Panc1 (cell line): ENCODE results near the gene SZT2. TPM values are rescaled to one million over a fixed set of nuclear protein-coding genes. Genes with fewer than 3 reads are reported as not detected.
A peak's percentile ranks its signal among the peaks of the same experiment; 100 is the strongest.

Experiments used
- ATAC-seq: fragments of 200-7000 bp; cut with Tn5 transposase; 2 replicates; pipeline ENCODE4 v1.9.1; 2020; ENCODE audit warnings: mild to moderate bottlenecking, moderate library complexity
- BruUV-seq: library from RNA; stranded (reverse); fragments of 400-500 nt; replicated peaks from 2 replicates; lab custom pipeline; 2021; lab: Mats Ljungman, UMichigan
- CTCF ChIA-PET: fragments of 300-600 bp; sonication (Branson Sonifier 250); formaldehyde crosslinking; loops from one replicate; lab custom pipeline; 2022; ENCODE audit warnings: antibody characterized with exemption; lab: Charles Lee
- POLR2A ChIA-PET: fragments of 300-600 bp; sonication (Branson Sonifier 250); formaldehyde crosslinking; loops from one replicate; lab custom pipeline; 2022; ENCODE audit warnings: antibody characterized with exemption; lab: Charles Lee
- DNase-seq: peaks from one replicate; pipeline ENCODE4 v3.0.0-alpha.2; 2010; ENCODE audit warnings: low read depth, low spot score
- H3K27ac ChIP-seq: 2 replicates; pipeline ENCODE4 v1.5.1; 2011; ENCODE audit warnings: mild to moderate bottlenecking, low read length, inconsistent platforms
- H3K27me3 ChIP-seq: fragments of 200-500 bp; sonication (Bioruptor generic); 2 replicates; pipeline ENCODE4 v1.6.0; 2014; ENCODE audit warnings: low read length, inconsistent platforms; ENCODE audit not compliant: control insufficient read depth, insufficient read depth
- H3K36me3 ChIP-seq: fragments of 200-500 bp; sonication (Bioruptor generic); 2 replicates; pipeline ENCODE4 v1.5.1; 2014; ENCODE audit warnings: inconsistent platforms, mild to moderate bottlenecking, low read length, moderate library complexity; ENCODE audit not compliant: control insufficient read depth, insufficient read depth
- H3K4me1 ChIP-seq: 2 replicates; pipeline ENCODE4 v1.5.1; 2011; ENCODE audit warnings: inconsistent platforms, mild to moderate bottlenecking, low read length, moderate library complexity; ENCODE audit not compliant: control insufficient read depth, insufficient read depth
- H3K4me3 ChIP-seq, 2 experiments: 2 replicates each; pipeline ENCODE4 v1.5.1; 2011 to 2012; ENCODE audit warnings: low read depth in 2 of 2, low read length in 2 of 2, mild to moderate bottlenecking in 2 of 2, inconsistent platforms in 1 of 2, moderate library complexity in 1 of 2
- H3K9me3 ChIP-seq: fragments of 200-500 bp; sonication (Bioruptor generic); 2 replicates; pipeline ENCODE4 v1.5.1; 2014; ENCODE audit warnings: low read depth, mild to moderate bottlenecking, inconsistent platforms, low read length, moderate library complexity; ENCODE audit not compliant: control insufficient read depth, insufficient read depth
- CTCF ChIP-seq: fragments of 450-650 bp; IDR thresholded peaks from 2 replicates; pipeline ENCODE4 v1.5.1; 2017; ENCODE audit warnings: mild to moderate bottlenecking
- POLR2AphosphoS5 ChIP-seq: IDR thresholded peaks from 2 replicates; pipeline ENCODE4 v1.6.1; 2012; ENCODE audit warnings: mild to moderate bottlenecking, low read depth, low read length, moderate library complexity
- REST ChIP-seq, 2 experiments: IDR thresholded peaks; 2 replicates each; pipeline ENCODE4 v1.6.1; 2011 to 2012; ENCODE audit warnings: low read depth in 2 of 2, control low read depth in 1 of 2, low read length in 1 of 2, mild to moderate bottlenecking in 1 of 2, moderate library complexity in 1 of 2; ENCODE audit not compliant: insufficient read depth in 1 of 2
- SIN3A ChIP-seq: IDR thresholded peaks from 2 replicates; pipeline ENCODE4 v1.6.1; 2012; ENCODE audit warnings: low read depth, mild to moderate bottlenecking, low read length, moderate library complexity, borderline replicate concordance; ENCODE audit not compliant: insufficient read depth
- TCF7L2 ChIP-seq: IDR thresholded peaks from 2 replicates; pipeline ENCODE4 v1.6.1; 2011; ENCODE audit warnings: mild to moderate bottlenecking, low read depth, low read length, inconsistent platforms
- in situ Hi-C: cut with HindIII; loops from 2 replicates; pipeline ENCODE4 v1.10.0; 2016; ENCODE audit warnings: low sequenced_read_pairs, low pct_unique_long_range_greater_than_20kb
- intact Hi-C: fragments of 100-400 bp; cut with micrococcal nuclease; formaldehyde crosslinking; loops from one replicate; pipeline ENCODE4 v1.10.0; 2022; ENCODE audit not compliant: unreplicated experiment
- total RNA-seq: library from RNA; stranded (reverse); gene quantifications from one replicate; pipeline ENCODE4 v1.2.1, GENCODE V29; 2021; ENCODE audit not compliant: unreplicated experiment

The SZT2 gene
- total RNA-seq, 1 experiment from 2014 or later = 40.2 TPM

- TF ChIP-seq SIN3A (no peak), REST (IDR thresholded peaks at IDR 0.05; ENCODE audit: insufficient read depth in 1 of 2, low read depth in 2 of 2, low read length in 1 of 2) (no peak), TCF7L2 (no peak), POLR2AphosphoS5 (no peak; the same call in 1 of the 2 replicates), CTCF (no peak)
- CTCF ChIA-PET = no interaction called here
- BruUV-seq = no TSS peak
These were observed 50.1 kb downstream of the SZT2 start for GRCh38 chr1:43439781-43440180.

GRCh38 chr1:43440358-43440757 lies 50.7 kb downstream of the SZT2 start:
- POLR2A ChIA-PET = no interaction called here
- in situ Hi-C loops = no loop called here
- H3K4me3 ChIP-seq = no peak overlapping the region

More at GRCh38 chr1:43439781-43440180, 50.1 kb downstream of the SZT2 start:
- intact Hi-C loops = no loop called here
- DNase-seq (no peak), ATAC-seq (no peak)
- no peaks in the 10 kb centered on the region for H3K27me3 ChIP-seq
- POLR2A ChIA-PET = no interaction called here
- H3K27ac ChIP-seq = no peak overlapping the region
- H3K4me1 ChIP-seq = no peaks in the 10 kb centered on the region
- H3K36me3 ChIP-seq = no peaks in the 10 kb centered on the region; the same call in 1 of the 2 replicates
- no peaks in the 10 kb centered on the region for H3K9me3 ChIP-seq
- no peak overlapping the region for H3K4me3 ChIP-seq
- in situ Hi-C loops = no loop called here

More at GRCh38 chr1:43440358-43440757, 50.7 kb downstream of the SZT2 start:
- ATAC-seq (0 out of 2 replicates have a peak, but pooled peaks have one; percentile 15), DNase-seq (no peak)
- TF ChIP-seq REST (IDR thresholded peaks at IDR 0.05; ENCODE audit: insufficient read depth in 1 of 2, low read depth in 2 of 2, low read length in 1 of 2) = no peak
- TF ChIP-seq CTCF = no peak
- TF ChIP-seq POLR2AphosphoS5 = no peak; the same call in 1 of the 2 replicates
- TF ChIP-seq TCF7L2 = no peak
- TF ChIP-seq SIN3A = no peak
- no peaks in the 10 kb centered on the region for H3K9me3 ChIP-seq
- no TSS peak for BruUV-seq
- H3K27me3 ChIP-seq = no peaks in the 10 kb centered on the region
- no peaks in the 10 kb centered on the region; the same call in 1 of the 2 replicates for H3K36me3 ChIP-seq
- CTCF ChIA-PET = no interaction called here
- intact Hi-C loops = no loop called here
- no peak overlapping the region for H3K27ac ChIP-seq
- no peaks in the 10 kb centered on the region for H3K4me1 ChIP-seq
